Measurements from ENCODE around the gene IQSEC1.

The IQSEC1 gene

GRCh38 chr3:12906141-12906915 is 166.9 kb downstream of the IQSEC1 start:
- TF ChIP-seq, protein P1, sequence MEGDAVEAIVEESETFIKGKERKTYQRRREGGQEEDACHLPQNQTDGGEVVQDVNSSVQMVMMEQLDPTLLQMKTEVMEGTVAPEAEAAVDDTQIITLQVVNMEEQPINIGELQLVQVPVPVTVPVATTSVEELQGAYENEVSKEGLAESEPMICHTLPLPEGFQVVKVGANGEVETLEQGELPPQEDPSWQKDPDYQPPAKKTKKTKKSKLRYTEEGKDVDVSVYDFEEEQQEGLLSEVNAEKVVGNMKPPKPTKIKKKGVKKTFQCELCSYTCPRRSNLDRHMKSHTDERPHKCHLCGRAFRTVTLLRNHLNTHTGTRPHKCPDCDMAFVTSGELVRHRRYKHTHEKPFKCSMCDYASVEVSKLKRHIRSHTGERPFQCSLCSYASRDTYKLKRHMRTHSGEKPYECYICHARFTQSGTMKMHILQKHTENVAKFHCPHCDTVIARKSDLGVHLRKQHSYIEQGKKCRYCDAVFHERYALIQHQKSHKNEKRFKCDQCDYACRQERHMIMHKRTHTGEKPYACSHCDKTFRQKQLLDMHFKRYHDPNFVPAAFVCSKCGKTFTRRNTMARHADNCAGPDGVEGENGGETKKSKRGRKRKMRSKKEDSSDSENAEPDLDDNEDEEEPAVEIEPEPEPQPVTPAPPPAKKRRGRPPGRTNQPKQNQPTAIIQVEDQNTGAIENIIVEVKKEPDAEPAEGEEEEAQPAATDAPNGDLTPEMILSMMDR (IDR thresholded peaks at IDR 0.05), result no peak

GRCh38 chr3:12905316-12906071 is 167.7 kb downstream of the IQSEC1 start:
- TF ChIP-seq, protein P1 (IDR thresholded peaks at IDR 0.05), result no peak

GRCh38 chr3:12904951-12905315 is 168.3 kb downstream of the IQSEC1 start:
- TF ChIP-seq, protein P1 (IDR thresholded peaks at IDR 0.05), result no peak

GRCh38 chr3:12903881-12904280 is 169.3 kb downstream of the IQSEC1 start:
- TF ChIP-seq, protein P1 (IDR thresholded peaks at IDR 0.05), result no peak

DNA sequence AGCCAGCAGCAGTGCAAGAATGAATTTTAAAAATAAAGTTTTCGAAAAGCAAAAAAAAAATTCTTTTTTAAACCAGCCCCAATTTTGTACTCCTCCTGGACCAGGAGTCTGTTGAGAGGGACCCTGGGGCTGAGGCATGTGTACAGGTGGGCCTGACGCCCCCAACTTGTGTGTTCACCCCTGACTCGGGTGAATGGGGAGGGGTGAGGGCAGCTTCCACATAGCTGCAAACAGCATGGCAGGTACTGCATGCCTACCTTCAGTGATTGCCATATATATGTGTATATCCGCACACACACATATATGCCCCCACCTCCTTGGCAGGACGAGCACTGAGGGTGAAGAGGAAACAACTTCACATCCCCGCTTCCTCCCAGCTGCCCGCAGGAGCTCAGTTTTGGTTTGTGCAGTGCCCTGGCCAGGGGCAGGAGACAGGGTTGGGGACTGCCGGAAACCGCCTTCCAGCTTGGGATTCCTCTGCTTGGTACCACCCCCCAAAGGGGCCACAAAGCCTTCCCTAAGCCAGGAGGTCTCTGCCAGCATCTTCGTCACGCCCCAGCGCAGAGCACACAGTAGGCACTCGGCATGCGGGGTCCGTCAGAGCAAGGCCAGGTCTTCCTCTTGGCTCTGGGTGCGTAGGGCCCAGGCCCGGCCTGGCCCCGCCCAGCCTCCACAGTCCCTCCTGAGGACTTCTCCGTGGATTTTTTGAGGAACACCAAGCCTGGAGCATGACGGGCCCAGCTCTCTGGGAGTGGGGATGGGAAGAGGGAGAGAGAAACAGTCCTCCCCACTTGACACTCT is 170.0 kb downstream of the IQSEC1 start:
- TF ChIP-seq, protein P1 (IDR thresholded peaks at IDR 0.05), result no peak

- TF ChIP-seq, protein P1 (IDR thresholded peaks at IDR 0.05), result no peak
These were observed 170.8 kb downstream of the IQSEC1 start for GRCh38 chr3:12902181-12902999.

DNA sequence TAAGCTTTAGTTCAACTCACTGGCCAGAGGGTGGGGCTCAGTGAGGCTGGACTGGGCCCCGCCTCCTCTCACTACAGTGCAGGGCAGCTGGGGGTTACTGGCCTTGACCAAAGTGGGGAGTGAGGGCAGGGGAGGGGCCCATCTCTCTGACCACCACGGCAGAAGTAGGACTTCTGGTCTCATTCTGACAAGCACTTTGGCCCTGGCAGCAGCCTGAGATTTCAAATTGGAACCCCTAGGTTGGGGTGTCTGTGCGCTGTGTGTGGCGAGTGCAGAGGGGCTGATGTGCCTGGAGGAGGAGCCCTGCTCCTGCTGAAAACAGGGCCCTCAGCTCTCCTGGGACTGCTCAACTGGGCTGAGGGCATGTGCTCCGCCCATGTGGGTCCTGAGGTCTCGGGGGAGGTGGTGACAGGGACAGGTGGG is 171.6 kb downstream of the IQSEC1 start:
- TF ChIP-seq, protein P1 (IDR thresholded peaks at IDR 0.05), result no peak
